ENCODE results near the gene SEC14L3.

GRCh38 chr22:30441088-30441487 lies 30.7 kb downstream of the SEC14L3 start:
- TF ChIP-seq EZH2 (IDR thresholded peaks at IDR 0.05; ENCODE audit: borderline replicate concordance, low read depth, low read length, severe bottlenecking) (no peak), CTCF (IDR thresholded peaks at IDR 0.05; ENCODE audit: borderline replicate concordance, extremely low read depth, low read length, poor library complexity, severe bottlenecking) (no peak)
